CD4-positive, alpha-beta T cell (primary cell): ENCODE results near the gene CRK. TPM values are rescaled to one million over a fixed set of nuclear protein-coding genes. Genes with fewer than 3 reads are reported as not detected.

ENCODE experiments used
- ATAC-seq: fragments of 200-7000 bp; cut with Tn5 transposase; one replicate; pipeline ENCODE4 v1.10.0; 2022; ENCODE audit warnings: mild to moderate bottlenecking; ENCODE audit not compliant: poor library complexity
- CTCF ChIA-PET: fragments of 350-600 bp; sonication (Branson Sonifier 250); formaldehyde crosslinking; loops from one replicate; lab custom pipeline; 2021; ENCODE audit warnings: antibody characterized with exemption, inconsistent platforms; lab: Charles Lee
- POLR2A ChIA-PET: fragments of 350-600 bp; sonication (Branson Sonifier 250); formaldehyde crosslinking; loops from one replicate; lab custom pipeline; 2021; ENCODE audit warnings: antibody characterized with exemption, inconsistent platforms; lab: Charles Lee
- DNase-seq, 14 experiments: peaks; one replicate each; pipeline ENCODE4 v3.0.0-alpha.2; 2013 to 2020; ENCODE audit warnings: mixed read lengths in 2 of 14
- H3K27ac ChIP-seq, 2 donors: one replicate each; pipeline versions ENCODE4 v1.5.1 to v1.7.0; 2013; ENCODE audit warnings: low read length in 2 of 2, low read depth in 1 of 2, mild to moderate bottlenecking in 1 of 2
- H3K27me3 ChIP-seq, 2 experiments: 1 replicate in 1 of 2; 2 replicates in 1 of 2; pipeline versions ENCODE4 v1.6.1 to v1.7.0; 2013; ENCODE audit warnings: low read length in 2 of 2, control low read depth in 1 of 2, mild to moderate bottlenecking in 1 of 2, moderate library complexity in 1 of 2; ENCODE audit not compliant: insufficient read depth in 2 of 2, control insufficient read depth in 1 of 2
- H3K36me3 ChIP-seq: one replicate; pipeline ENCODE4 v1.6.1; 2013; ENCODE audit warnings: low read length, control low read depth; ENCODE audit not compliant: insufficient read depth
- H3K4me1 ChIP-seq: one replicate; pipeline ENCODE4 v1.6.1; 2013; ENCODE audit warnings: low read length, control low read depth; ENCODE audit not compliant: insufficient read depth
- H3K4me3 ChIP-seq: one replicate; pipeline ENCODE4 v1.5.1; 2013; ENCODE audit warnings: mild to moderate bottlenecking, low read length, moderate library complexity
- H3K9me3 ChIP-seq, 2 experiments: 1 replicate in 1 of 2; 2 replicates in 1 of 2; pipeline versions ENCODE4 v1.6.1 to v1.7.0; 2013; ENCODE audit warnings: low read length in 2 of 2, mild to moderate bottlenecking in 2 of 2, control low read depth in 1 of 2, moderate library complexity in 1 of 2; ENCODE audit not compliant: control insufficient read depth in 1 of 2, insufficient read depth in 1 of 2
- H3K27ac Mint-ChIP-seq: one replicate; pipeline ENCODE4 v1.8.0; 2020; ENCODE audit warnings: mixed read lengths
- H3K27me3 Mint-ChIP-seq: one replicate; pipeline ENCODE4 v1.8.0; 2021; ENCODE audit warnings: mixed read lengths
- H3K36me3 Mint-ChIP-seq: one replicate; pipeline ENCODE4 v1.8.0; 2021; ENCODE audit warnings: low read depth, mixed read lengths
- H3K4me1 Mint-ChIP-seq: one replicate; pipeline ENCODE4 v1.8.0; 2021; ENCODE audit warnings: low read depth, mixed read lengths
- H3K4me3 Mint-ChIP-seq: one replicate; pipeline ENCODE4 v1.8.0; 2020; ENCODE audit warnings: mild to moderate bottlenecking, mixed read lengths
- H3K9me3 Mint-ChIP-seq: one replicate; pipeline ENCODE4 v1.8.0; 2020; ENCODE audit warnings: mixed read lengths
- intact Hi-C, 2 experiments: fragments of 100-400 bp; cut with DNase I in 1 of 2; cut with micrococcal nuclease in 1 of 2; formaldehyde crosslinking; loops; one replicate each; pipeline versions ENCODE4 v1.15.1 to v1.9.0; 2023 to 2025; cut with DNase I, micrococcal nuclease
- total RNA-seq, 174 experiments: library from RNA in 2 of 174; stranded (reverse) in 2 of 174; gene quantifications; one replicate each; pipeline ENCODE4 v1.2.3 and lab custom pipeline; 2021 to 2026
- TF ChIP-seq, protein P1 (sequence below): fragments of 200-600 bp; IDR thresholded peaks from one replicate; pipeline ENCODE4 v1.8.0; 2022; ENCODE audit warnings: antibody characterized with exemption, mild to moderate bottlenecking

CRK gene
- total RNA-seq, 2 experiments from 2014 or later = 13.6 to 14.5 TPM

DNA sequence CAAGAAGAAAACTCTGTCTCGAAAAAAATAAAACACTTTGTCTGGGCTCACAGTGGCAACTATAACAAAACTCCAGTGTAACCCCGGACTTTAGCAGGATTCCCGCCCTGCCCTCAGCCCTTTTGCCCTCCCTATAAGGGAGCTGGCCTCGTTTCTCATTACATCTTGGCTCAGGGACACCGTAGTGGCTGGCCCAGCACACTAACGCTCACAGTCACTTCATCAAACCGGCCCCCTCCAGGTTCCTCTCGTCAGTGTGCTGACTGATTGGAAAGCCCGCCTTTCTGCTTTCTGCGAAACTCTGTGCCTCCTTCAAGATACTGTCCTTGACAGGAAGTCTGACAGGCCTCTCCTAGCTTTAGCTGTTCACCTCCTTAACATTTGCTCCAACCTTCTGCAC lies 47.7 kb upstream of the CRK start:
- intact Hi-C loops = no loop called here
- Mint-ChIP-seq H3K4me1 (no peaks in the 10 kb centered on the region), H3K4me3 (no peak overlapping the region), H3K27me3 (no peaks in the 10 kb centered on the region), H3K9me3 (no peaks in the 10 kb centered on the region), H3K36me3 (peaks cover 55% of the 10 kb centered on the region), H3K27ac (no peak overlapping the region)
- H3K27me3 ChIP-seq = no peaks in the 10 kb centered on the region
- TF ChIP-seq, protein P1, sequence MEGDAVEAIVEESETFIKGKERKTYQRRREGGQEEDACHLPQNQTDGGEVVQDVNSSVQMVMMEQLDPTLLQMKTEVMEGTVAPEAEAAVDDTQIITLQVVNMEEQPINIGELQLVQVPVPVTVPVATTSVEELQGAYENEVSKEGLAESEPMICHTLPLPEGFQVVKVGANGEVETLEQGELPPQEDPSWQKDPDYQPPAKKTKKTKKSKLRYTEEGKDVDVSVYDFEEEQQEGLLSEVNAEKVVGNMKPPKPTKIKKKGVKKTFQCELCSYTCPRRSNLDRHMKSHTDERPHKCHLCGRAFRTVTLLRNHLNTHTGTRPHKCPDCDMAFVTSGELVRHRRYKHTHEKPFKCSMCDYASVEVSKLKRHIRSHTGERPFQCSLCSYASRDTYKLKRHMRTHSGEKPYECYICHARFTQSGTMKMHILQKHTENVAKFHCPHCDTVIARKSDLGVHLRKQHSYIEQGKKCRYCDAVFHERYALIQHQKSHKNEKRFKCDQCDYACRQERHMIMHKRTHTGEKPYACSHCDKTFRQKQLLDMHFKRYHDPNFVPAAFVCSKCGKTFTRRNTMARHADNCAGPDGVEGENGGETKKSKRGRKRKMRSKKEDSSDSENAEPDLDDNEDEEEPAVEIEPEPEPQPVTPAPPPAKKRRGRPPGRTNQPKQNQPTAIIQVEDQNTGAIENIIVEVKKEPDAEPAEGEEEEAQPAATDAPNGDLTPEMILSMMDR = no peak
- CTCF ChIA-PET = no interaction called here
- POLR2A ChIA-PET = interaction anchor here (2.6 kb wide), 1 partner anchor 13 kb away, joined by 11 read pairs; the partner anchor contains the start of gene INPP5K
- no peak for DNase-seq
- peaks cover 51% of the 10 kb centered on the region for H3K36me3 ChIP-seq
- H3K4me3 ChIP-seq = no peak overlapping the region
- no peaks in the 10 kb centered on the region for H3K9me3 ChIP-seq
- H3K27ac ChIP-seq = no peak overlapping the region
- no peaks in the 10 kb centered on the region for H3K4me1 ChIP-seq
- no peak for ATAC-seq

DNA sequence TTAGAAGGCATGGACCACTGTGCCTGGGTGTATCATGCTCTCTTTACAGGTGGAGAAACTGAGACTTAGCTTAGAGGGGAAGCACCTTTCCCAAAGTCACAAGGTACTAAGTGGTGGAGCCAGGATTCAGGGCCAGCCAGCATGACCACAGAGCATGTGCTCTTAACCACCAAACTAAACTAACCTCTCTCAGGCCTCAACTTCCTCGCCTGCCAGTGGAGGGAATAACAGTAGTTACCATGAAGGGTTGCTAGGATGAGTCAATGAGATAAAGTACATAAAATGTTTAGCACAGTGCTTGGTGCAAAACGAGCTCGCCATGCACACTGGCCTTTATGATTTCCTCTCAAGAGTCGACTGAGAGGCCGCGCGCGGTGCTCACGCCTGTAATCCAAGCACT lies 42.8 kb upstream of the CRK start:
- ChIA-PET POLR2A (interaction anchor here (1.5 kb wide), 1 partner anchor 18 kb away, joined by 4 read pairs; the partner anchor contains the start of gene INPP5K), CTCF (interaction anchor here (1.5 kb wide), 1 partner anchor 133 kb away, joined by 4 read pairs; no protein-coding TSS in a partner anchor)
- Histone ChIP-seq H3K27me3 (no peaks in the 10 kb centered on the region), H3K27ac (no peak overlapping the region), H3K9me3 (no peaks in the 10 kb centered on the region), H3K4me3 (no peak overlapping the region), H3K4me1 (no peaks in the 10 kb centered on the region), H3K36me3 (peaks cover 46% of the 10 kb centered on the region)
- TF ChIP-seq, protein P1 = no peak
- DNase-seq (no peak), ATAC-seq (no peak)
- intact Hi-C loops = no loop called here
- Mint-ChIP-seq H3K4me3 (no peak overlapping the region), H3K4me1 (no peaks in the 10 kb centered on the region), H3K9me3 (no peaks in the 10 kb centered on the region), H3K36me3 (peaks cover 57% of the 10 kb centered on the region), H3K27ac (no peak overlapping the region), H3K27me3 (no peaks in the 10 kb centered on the region)

DNA sequence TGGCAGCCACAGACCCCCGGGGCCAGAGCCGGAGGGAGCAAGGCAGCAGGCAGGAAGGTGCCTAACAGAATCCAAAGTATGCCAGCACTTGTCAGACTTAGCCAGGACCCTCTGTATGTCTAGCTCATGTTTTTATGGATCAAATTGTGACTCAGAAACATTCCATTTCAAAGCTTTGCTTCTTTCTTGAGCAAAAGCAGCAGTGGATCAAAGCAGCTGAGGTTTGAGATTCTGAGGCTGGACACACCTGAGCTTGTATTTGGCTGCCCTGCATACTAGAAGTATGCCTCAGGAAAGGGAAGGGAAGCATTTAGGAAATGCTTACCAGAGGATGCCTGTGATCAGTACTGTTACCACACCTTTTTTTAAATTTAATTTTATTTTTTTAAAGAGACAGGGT lies 42.2 kb upstream of the CRK start:
- H3K4me3 Mint-ChIP-seq = no peak overlapping the region
- ChIA-PET POLR2A (interaction anchor here (1.3 to 1.5 kb wide), 2 partner anchors 10 to 18 kb away, joined by 3 to 4 read pairs; partner anchors contain the start of gene INPP5K), CTCF (interaction anchor here (1.5 kb wide), 1 partner anchor 133 kb away, joined by 4 read pairs; no protein-coding TSS in a partner anchor)
- no peak overlapping the region for H3K27ac Mint-ChIP-seq
- intact Hi-C loops = no loop called here
- no peaks in the 10 kb centered on the region for H3K9me3 Mint-ChIP-seq
- no peaks in the 10 kb centered on the region for H3K27me3 Mint-ChIP-seq
- TF ChIP-seq, protein P1 = no peak
- no peaks in the 10 kb centered on the region for H3K27me3 ChIP-seq
- no peak overlapping the region for H3K4me3 ChIP-seq
- DNase-seq (no peak), ATAC-seq (no peak)
- H3K27ac ChIP-seq = no peak overlapping the region
- peaks cover 4% of the 10 kb centered on the region for H3K4me1 Mint-ChIP-seq
- no peaks in the 10 kb centered on the region for H3K9me3 ChIP-seq
- H3K4me1 ChIP-seq = peaks cover 4% of the 10 kb centered on the region
- H3K36me3 Mint-ChIP-seq = peaks cover 54% of the 10 kb centered on the region
- H3K36me3 ChIP-seq = peaks cover 45% of the 10 kb centered on the region
